ENCODE data around the gene NPEPL1. TPM values are rescaled to one million over a fixed set of nuclear protein-coding genes. Genes with fewer than 3 reads are reported as not detected.

Gene NPEPL1
- total and polyA plus RNA-seq, 2 of the 8 experiments (the other 6 are each of a cell fraction or from before 2014, with no cell fraction given): 12.4 to 26.8 TPM

- TF ChIP-seq CHD7 (IDR thresholded peaks at IDR 0.05; ENCODE audit: insufficient replicate concordance, low read length): no peak
- TF ChIP-seq FOSL1 (IDR thresholded peaks at IDR 0.05; ENCODE audit: insufficient read depth, low read depth, low read length): no peak
- no peak for TF ChIP-seq RBBP5 (IDR thresholded peaks at IDR 0.05; ENCODE audit: borderline replicate concordance, low read depth, low read length)
- TF ChIP-seq SP2 (IDR thresholded peaks at IDR 0.05; ENCODE audit: low read length): no peak
- no peak for TF ChIP-seq ATF3 (IDR thresholded peaks at IDR 0.05; ENCODE audit: insufficient read depth, low read depth, low read length)
- TF ChIP-seq TAF1 (IDR thresholded peaks at IDR 0.05; ENCODE audit: low read depth, low read length): no peak
- no peak for TF ChIP-seq CREB1 (IDR thresholded peaks at IDR 0.05)
- TF ChIP-seq SIRT6 (IDR thresholded peaks at IDR 0.05; ENCODE audit: low read length): no peak
- TF ChIP-seq SP1 (IDR thresholded peaks at IDR 0.05; ENCODE audit: low read depth, low read length): no peak
- no peak for TF ChIP-seq TCF12 (IDR thresholded peaks at IDR 0.05; ENCODE audit: low read depth, low read length)
These were observed 28.3 kb upstream of the NPEPL1 start (continued) for GRCh38 chr20:58664331-58664730.

All from H1 (cell line).